RWPE2 (cell line): ENCODE results near the gene RILPL1.

Experiments
- ATAC-seq: fragments of 200-7000 bp; cut with Tn5 transposase; 3 replicates; pipeline ENCODE4 v1.9.1; 2021; ENCODE audit warnings: low read depth
- DNase-seq: peaks from one replicate; pipeline ENCODE4 v3.0.0-alpha.2; 2020; ENCODE audit warnings: low spot score
- H3K27ac ChIP-seq: fragments of 450-650 bp; 2 replicates; pipeline ENCODE4 v1.5.1; 2017; ENCODE audit warnings: mild to moderate bottlenecking; ENCODE audit not compliant: poor library complexity, severe bottlenecking
- H3K27me3 ChIP-seq: fragments of 250-450 bp; sonication (Bioruptor Pico); 2 replicates; pipeline ENCODE4 v1.5.1; 2021; ENCODE audit warnings: mild to moderate bottlenecking, moderate library complexity; ENCODE audit not compliant: insufficient read depth, poor library complexity, severe bottlenecking
- H3K36me3 ChIP-seq: fragments of 250-450 bp; sonication (Bioruptor Pico); 2 replicates; pipeline ENCODE4 v1.5.1; 2020; ENCODE audit warnings: low read depth, mild to moderate bottlenecking, moderate library complexity
- H3K4me1 ChIP-seq: fragments of 250-450 bp; sonication (Bioruptor Pico); 2 replicates; pipeline ENCODE4 v1.5.1; 2021; ENCODE audit warnings: mild to moderate bottlenecking, moderate library complexity; ENCODE audit not compliant: insufficient read depth, poor library complexity, severe bottlenecking
- H3K4me3 ChIP-seq: fragments of 250-450 bp; sonication (Bioruptor Pico); 2 replicates; pipeline ENCODE4 v1.5.1; 2021; ENCODE audit warnings: mild to moderate bottlenecking, moderate library complexity; ENCODE audit not compliant: severe bottlenecking
- H3K9me3 ChIP-seq: fragments of 250-450 bp; sonication (Bioruptor Pico); 2 replicates; pipeline ENCODE4 v1.5.1; 2021; ENCODE audit warnings: mild to moderate bottlenecking, moderate library complexity; ENCODE audit not compliant: severe bottlenecking
- TF ChIP-seq, protein P1 (sequence below): fragments of 450-650 bp; IDR thresholded peaks from one replicate; pipeline ENCODE4 v1.5.1; 2017; ENCODE audit warnings: mild to moderate bottlenecking, moderate library complexity; ENCODE audit not compliant: poor library complexity, severe bottlenecking

The RILPL1 gene

DNA sequence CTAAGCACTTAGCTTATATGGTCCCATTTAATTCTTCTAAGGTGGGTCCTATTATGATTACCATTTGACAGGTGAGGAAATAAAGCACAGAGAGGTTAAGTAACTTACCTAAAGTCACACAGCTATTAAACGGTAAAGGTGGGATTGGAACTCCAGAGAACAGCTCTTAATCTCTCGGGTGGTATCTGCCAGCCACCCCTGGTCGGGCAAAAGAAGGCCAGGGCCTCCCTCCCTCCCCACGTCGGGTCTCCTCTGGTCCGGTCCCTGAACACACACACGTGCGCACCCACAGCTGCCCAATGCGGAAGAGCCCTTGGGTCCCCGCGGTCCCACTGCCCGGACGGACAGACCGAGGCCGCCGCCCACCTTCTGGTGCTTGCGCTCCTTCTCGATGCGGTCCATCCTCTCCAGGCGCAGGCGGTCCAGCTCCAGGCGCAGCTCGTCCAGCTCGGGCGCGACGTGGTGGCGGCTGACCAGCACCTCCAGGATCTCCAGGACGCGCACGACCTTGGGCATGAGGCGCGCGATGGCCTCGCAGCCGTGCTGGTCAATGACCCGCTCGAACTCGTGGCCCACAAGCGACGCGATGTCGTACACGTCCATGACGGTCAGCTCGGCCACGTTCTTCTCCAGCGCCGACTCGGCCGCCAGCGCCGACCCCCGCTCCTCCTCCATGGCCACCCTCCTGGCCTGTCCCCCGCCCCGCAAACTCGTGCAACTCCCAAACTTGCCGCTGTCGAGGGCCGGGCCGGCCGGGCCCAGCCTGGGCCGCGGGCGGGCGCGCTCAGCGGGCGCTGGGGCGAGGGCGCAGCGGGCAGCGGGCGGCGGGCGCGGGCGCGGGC lies 490 bp downstream of the RILPL1 start:
- ATAC-seq: peak; percentile 60
- peak overlapping the region; percentile 99 for H3K4me3 ChIP-seq
- H3K27me3 ChIP-seq: no peaks in the 10 kb centered on the region
- peak overlapping the region; percentile 51 for H3K27ac ChIP-seq
- H3K36me3 ChIP-seq: peaks cover 30% of the 10 kb centered on the region
- TF ChIP-seq, protein P1, sequence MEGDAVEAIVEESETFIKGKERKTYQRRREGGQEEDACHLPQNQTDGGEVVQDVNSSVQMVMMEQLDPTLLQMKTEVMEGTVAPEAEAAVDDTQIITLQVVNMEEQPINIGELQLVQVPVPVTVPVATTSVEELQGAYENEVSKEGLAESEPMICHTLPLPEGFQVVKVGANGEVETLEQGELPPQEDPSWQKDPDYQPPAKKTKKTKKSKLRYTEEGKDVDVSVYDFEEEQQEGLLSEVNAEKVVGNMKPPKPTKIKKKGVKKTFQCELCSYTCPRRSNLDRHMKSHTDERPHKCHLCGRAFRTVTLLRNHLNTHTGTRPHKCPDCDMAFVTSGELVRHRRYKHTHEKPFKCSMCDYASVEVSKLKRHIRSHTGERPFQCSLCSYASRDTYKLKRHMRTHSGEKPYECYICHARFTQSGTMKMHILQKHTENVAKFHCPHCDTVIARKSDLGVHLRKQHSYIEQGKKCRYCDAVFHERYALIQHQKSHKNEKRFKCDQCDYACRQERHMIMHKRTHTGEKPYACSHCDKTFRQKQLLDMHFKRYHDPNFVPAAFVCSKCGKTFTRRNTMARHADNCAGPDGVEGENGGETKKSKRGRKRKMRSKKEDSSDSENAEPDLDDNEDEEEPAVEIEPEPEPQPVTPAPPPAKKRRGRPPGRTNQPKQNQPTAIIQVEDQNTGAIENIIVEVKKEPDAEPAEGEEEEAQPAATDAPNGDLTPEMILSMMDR: no peak
- no peak for DNase-seq
- H3K4me1 ChIP-seq: peaks cover 12% of the 10 kb centered on the region
- no peaks in the 10 kb centered on the region for H3K9me3 ChIP-seq

DNA sequence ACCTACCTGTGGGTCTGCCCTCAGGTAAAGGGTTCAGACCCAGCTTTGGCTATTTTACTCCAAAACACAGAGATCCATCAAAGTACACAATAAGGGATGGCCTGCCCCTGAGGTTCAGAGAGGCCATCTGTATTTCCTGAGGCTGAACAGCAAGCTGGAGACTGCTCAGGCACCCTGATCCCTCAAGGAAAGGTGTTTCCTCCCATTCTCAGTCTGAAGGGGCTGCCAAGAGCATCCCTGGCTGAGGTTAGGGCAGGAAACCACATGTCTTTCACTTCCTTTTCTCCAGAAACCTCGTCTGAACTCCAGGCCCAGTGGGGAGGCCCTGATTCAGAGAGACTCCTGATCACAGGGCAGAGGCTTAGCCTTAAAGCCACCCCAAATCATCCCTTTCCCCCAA lies 1.5 kb downstream of the RILPL1 start:
- TF ChIP-seq, protein P1: no peak
- DNase-seq (no peak), ATAC-seq (no peak)
- H3K4me3 ChIP-seq: peak overlapping the region; percentile 99
- H3K36me3 ChIP-seq: peaks cover 38% of the 10 kb centered on the region
- H3K9me3 ChIP-seq: no peaks in the 10 kb centered on the region
- H3K27me3 ChIP-seq: no peaks in the 10 kb centered on the region
- H3K27ac ChIP-seq: peak overlapping the region; percentile 51
- H3K4me1 ChIP-seq: peaks cover 12% of the 10 kb centered on the region

DNA sequence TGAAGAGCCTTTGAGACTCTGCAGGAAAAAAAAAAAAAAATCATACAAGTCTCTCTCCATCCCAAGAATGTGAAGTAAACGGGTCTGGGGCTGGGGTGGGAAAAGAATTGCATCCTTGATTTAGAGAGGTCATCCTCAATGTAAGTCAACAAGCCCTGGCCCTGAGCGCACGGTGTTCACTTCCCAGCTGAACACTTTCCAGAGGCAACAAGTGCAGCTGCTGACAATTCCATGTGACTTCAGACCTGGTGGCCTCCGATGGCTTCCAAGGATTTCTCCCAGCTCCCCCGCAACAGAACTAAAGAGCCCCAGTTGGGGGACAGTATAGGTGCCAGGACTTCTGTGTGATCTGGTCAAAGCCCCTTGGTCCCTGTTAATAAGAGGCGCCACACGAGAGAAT lies 2.4 kb downstream of the RILPL1 start:
- Histone ChIP-seq H3K4me1 (peaks cover 12% of the 10 kb centered on the region), H3K36me3 (peaks cover 38% of the 10 kb centered on the region), H3K27me3 (no peaks in the 10 kb centered on the region), H3K4me3 (no peak overlapping the region), H3K27ac (no peak overlapping the region), H3K9me3 (no peaks in the 10 kb centered on the region)
- ATAC-seq (no peak), DNase-seq (no peak)
- TF ChIP-seq, protein P1: no peak

DNA sequence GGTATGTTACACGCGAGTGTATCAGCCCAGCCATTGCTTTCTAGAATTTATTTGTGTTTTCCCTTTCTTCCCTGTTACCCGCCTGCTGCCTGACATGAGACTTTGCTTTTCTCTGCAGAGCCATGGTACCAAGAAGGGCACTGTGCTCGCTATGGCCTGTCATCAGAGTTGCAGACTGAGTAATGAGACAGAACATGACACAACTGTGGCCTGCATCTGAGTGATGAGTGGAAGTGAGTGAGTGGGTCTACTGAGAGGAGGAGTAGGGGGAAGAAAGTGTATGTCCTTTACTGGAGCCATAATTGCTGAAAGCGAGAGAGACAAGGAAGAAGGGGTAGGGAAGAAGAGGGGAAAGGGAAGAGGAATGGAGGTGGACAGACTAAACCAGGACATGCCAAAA lies 2.9 kb downstream of the RILPL1 start:
- no peak for ATAC-seq
- Histone ChIP-seq H3K4me3 (no peak overlapping the region), H3K36me3 (peaks cover 41% of the 10 kb centered on the region), H3K27ac (no peak overlapping the region), H3K27me3 (no peaks in the 10 kb centered on the region), H3K4me1 (peaks cover 12% of the 10 kb centered on the region), H3K9me3 (no peaks in the 10 kb centered on the region)
- TF ChIP-seq, protein P1: no peak
- DNase-seq: no peak

DNA sequence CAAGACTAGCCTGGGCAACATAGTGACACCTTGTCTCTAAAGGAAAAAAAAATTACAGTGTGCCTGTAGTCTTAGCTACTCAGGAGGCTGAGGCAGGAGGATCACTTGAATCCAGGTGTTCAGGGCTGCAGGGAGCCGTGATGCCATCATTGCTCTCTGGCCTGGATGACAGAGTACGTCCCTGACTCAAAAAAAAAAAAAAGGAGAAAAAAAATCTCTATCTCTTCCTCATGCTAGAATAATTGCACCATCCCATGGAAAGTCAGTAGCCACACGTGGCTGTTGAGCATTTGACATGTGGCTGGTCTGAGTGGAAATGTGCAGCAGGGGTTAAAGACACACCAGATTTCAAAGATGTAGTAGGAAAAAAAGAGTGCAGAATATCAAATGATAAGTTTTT lies 3.8 kb downstream of the RILPL1 start:
- no peak for ATAC-seq
- peaks cover 12% of the 10 kb centered on the region for H3K4me1 ChIP-seq

More for the DNA sequence above, 3.8 kb downstream of the RILPL1 start:
- H3K4me3 ChIP-seq: no peak overlapping the region
- DNase-seq: no peak
- no peaks in the 10 kb centered on the region for H3K9me3 ChIP-seq
- peaks cover 41% of the 10 kb centered on the region for H3K36me3 ChIP-seq
- no peak overlapping the region for H3K27ac ChIP-seq
- TF ChIP-seq, protein P1: no peak
- no peaks in the 10 kb centered on the region for H3K27me3 ChIP-seq
